ENCODE measurements around the gene PGGHG.
A peak's percentile ranks its signal among the peaks of the same experiment; 100 is the strongest.

The PGGHG gene

GRCh38 chr11:288478-289397, at the start of gene PGGHG:
TSS of gene PGGHG (plus strand) at chr11:289126. CDS start at chr11:289817, 691 bp downstream.
- peak; percentile 58 for DNase-seq

- no peak for DNase-seq
These were observed 48.6 kb upstream of the PGGHG start for GRCh38 chr11:240315-240714.

- DNase-seq = no peak
These were observed 47.3 kb upstream of the PGGHG start for GRCh38 chr11:241634-242033.

- no peak for DNase-seq
These were observed 44.5 kb upstream of the PGGHG start for GRCh38 chr11:244376-244775.

- DNase-seq = no peak
These were observed 39.9 kb upstream of the PGGHG start for GRCh38 chr11:249062-249461.

GRCh38 chr11:250274-250673, 38.7 kb upstream of the PGGHG start:
- no peak for DNase-seq

- peak; percentile 77 for DNase-seq
These were observed 38.1 kb upstream of the PGGHG start for GRCh38 chr11:250740-251299.

- no peak for DNase-seq
These were observed 37.4 kb upstream of the PGGHG start for GRCh38 chr11:251550-251949.

GRCh38 chr11:252666-253065, 36.3 kb upstream of the PGGHG start:
- no peak for DNase-seq

- no peak for DNase-seq
These were observed 35.6 kb upstream of the PGGHG start for GRCh38 chr11:253160-253885.

GRCh38 chr11:253886-254270, 35.0 kb upstream of the PGGHG start:
- no peak for DNase-seq

- no peak for DNase-seq
These were observed 33.8 kb upstream of the PGGHG start for GRCh38 chr11:255176-255575.

GRCh38 chr11:255816-256215, 33.1 kb upstream of the PGGHG start:
- DNase-seq = no peak

GRCh38 chr11:256952-257737, 31.8 kb upstream of the PGGHG start:
- no peak for DNase-seq

- DNase-seq = no peak
These were observed 31.0 kb upstream of the PGGHG start for GRCh38 chr11:257766-258493.

GRCh38 chr11:259413-259812, 29.5 kb upstream of the PGGHG start:
- no peak for DNase-seq

- no peak for DNase-seq
These were observed 27.3 kb upstream of the PGGHG start for GRCh38 chr11:261624-262023.

GRCh38 chr11:266676-267439, 22.1 kb upstream of the PGGHG start:
- DNase-seq = peak; percentile 17

GRCh38 chr11:267491-267994, 21.4 kb upstream of the PGGHG start:
- DNase-seq = peak; percentile 40

GRCh38 chr11:268716-269145, 20.2 kb upstream of the PGGHG start:
- peak; percentile 65 for DNase-seq

All from activated CD4-positive, alpha-beta T cell treated with anti-CD3 and anti-CD28 coated beads, Interleukin-2, Interleukin-6, amounts not matched to agents 100 ng/mL and 50 ng/mL, durations not matched to agents 16 hours and 8 hours (primary cell).